EH (cell line): Measurements from ENCODE around the gene DNMBP.
A peak's percentile ranks its signal among the peaks of the same experiment; 100 is the strongest.
"Not testable (repeated sequence)": the region's sequence is repeated elsewhere in the genome, so short reads cannot be mapped to it uniquely, and the experiment has no call there.

Experiments used
- DNase-seq: peaks from one replicate; pipeline ENCODE4 v3.0.0-alpha.2; 2015; ENCODE audit warnings: low read depth

Gene DNMBP

DNA sequence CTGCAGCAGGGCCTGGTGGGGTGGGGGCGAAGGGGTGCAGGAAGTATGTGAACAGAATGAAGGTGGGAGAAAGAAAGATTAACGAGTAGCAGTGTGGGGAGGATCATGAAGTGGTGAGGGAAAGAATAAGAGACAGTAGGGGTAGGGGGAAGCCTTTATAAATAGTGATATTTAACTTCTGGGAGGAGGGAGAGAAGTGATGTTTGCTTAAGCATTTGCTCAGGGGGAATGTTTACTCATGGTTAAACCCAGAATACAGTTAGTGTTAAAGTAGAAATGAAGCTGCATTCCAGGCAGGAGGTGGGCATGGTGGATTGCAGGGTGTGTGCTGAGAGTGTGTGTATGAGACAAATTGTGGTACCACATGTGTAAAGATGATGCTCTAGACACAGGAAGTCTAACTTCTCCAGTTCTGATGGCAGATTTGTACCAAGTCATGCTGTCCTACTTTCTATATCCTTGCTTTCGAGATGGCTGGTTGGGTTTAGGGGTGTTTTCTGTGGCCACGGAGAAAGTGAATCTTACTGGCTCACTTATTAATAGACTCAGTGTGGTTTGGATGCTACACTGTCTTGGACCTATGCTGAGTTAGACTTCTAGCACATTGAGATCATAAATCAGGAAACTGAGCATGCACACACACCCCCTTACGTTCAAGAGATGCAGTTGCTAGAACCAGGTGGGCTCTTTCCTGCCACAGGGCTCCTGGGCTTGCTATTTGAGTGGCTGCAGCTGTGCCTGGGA lies 10.6 kb upstream of the DNMBP start:
- DNase-seq, result no peak

DNA sequence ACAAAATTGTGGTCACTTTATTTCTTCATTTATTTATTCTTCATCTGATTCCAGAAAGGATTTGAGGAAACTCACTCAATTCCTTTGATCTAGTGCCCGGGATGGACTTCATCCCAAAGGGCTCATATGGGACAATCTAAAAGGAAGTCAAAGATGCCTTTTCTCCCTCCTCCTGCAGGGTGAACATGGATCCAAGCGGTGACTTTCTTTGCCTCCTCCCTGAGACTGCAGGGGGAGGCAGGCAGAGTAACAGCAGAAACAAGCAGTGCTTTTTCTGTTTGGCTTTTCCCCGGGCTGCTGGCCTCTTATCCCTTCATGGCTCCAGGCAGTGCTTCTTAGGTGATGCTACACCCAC lies 10.0 kb upstream of the DNMBP start:
- DNase-seq, result no peak

DNA sequence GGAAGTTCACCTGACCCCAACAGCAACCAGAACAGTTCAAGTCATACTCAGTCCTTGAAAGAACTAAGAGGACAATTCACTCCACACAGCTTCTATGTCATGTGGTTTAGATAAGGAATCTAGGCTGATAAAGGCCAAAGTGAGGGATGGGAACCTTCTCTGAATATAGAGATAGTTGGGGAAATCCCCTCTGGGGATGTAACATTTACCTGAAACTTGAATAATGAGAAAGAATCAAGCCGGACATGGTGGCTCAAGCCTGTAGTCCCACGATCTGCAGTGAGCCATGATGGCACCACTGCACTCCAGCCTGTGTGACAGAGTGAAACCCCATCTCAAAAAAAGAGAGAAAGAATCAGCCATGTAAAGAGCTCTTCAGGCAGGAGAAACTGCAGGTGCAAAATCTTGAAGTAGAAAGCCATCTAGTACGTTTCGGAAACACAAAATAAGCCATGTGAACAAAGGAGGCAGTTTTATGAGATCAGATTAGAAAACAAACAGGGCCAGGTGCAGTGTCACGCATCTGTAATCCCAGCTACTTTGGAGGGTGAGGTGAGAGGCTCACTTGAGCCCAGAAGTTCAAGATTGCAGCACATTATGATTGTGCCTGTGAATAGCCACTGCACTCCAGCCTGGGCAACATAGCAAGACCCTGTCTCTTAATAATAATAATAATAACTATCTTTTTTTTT lies 4.5 kb upstream of the DNMBP start:
- DNase-seq, result no peak

DNA sequence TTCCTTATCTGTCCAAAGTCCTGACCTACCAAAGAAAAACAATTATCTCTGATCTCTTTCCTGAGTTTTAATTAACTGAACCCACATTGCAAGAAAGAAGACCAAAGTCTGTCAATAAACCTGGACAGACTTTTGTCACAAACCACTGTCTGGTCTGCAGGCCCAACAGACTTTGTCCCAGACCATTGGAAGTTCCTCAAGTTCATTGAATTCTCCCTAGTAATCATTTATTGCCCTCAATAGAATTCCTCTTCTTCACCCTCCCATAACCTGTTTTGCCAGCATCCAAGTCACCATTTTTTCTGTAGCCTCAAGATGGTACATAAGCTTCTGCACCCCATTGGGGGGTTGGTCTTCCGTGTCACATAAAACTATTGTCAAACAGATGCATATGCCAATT lies 3.9 kb upstream of the DNMBP start:
- no peak for DNase-seq

DNA sequence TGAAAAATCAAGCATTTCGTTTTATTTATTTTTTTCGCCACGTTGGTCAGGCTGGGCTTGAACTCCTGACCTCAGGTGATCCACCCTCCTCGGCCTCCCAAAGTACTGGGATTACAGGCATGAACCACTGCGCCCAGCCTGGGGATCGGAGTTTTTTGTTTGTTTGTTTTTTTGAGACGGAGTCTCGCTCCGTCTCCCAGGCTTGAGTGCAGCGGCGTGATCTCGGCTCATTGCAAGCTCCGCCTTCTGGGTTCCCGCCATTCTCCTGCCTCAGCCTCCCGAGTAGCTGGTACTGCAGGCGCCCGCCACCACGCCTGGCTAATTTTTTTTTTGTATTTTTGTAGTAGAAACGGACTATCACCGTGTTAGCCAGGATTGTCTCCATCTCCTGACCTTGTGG lies 2.2 kb upstream of the DNMBP start:
- not testable (repeated sequence) for DNase-seq

DNA sequence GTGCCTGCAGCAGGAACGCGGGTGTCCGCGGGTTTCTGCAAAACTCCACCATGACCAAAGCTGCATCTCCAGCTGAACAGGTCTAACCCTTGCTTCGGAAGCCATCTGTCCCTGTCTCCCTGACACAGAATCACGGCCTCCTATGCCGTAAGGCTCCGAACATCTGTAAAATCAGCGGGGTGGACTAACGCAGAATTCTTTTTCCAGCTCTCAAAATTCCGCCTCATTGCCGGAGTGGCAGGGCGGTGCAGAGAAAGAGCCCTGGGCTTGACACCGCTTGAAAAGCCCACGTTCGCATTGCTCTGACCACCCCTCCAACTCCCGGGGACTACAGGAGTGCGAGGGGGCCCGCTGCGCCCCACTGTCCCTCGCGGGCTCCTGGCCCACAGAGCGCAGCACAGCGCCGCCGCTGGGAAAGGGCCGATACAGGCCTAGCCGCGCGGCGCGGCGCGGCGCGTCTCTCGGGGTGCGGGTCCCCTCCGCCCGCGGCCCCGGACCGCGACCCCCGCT lies 409 bp downstream of the DNMBP start:
- no peak for DNase-seq

DNA sequence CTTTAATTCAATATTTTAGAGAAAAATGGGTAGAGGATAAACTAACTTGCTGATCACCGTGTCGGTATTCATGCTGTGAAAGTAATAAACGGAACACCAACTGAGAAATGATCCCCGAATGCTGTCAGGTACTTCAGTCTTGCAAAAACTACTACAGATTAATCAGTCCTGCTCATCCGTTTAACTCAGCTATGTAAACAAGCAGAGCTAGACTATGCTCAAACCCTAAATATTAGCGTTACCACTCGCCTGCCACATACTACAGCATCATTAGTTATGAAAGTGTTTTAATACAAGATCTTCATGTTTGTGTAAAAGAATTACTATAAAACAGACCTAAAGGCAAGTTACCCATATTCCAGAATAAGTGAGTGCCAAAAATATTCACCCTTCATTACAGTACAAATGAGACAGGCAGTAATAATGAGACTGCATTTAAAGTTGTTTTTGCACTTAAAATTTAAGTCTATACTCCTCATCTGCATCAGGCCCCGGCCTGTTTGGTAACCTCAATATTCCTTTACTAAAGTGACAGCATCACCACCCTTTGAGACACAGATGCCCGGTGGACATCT lies 952 bp downstream of the DNMBP start:
- peak; percentile 32 for DNase-seq

DNA sequence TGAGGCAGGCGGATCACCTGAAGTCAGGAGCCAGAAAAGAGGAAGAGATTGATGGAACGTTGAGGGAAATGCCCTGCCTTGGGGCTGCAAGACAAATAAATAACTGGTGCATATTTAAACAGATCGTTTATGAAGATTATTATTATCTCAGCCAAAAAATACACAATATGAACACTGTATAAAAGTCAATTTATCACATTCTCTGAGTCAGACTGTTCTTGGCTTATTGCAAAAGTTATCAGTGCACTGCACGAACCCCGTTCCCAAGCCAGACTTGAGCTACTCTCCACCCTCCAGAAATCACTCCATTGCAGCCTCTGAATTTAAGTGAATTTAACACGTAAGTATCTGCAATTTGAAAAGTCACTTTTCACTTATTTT lies 1.6 kb downstream of the DNMBP start:
- peak; percentile 61 for DNase-seq

DNA sequence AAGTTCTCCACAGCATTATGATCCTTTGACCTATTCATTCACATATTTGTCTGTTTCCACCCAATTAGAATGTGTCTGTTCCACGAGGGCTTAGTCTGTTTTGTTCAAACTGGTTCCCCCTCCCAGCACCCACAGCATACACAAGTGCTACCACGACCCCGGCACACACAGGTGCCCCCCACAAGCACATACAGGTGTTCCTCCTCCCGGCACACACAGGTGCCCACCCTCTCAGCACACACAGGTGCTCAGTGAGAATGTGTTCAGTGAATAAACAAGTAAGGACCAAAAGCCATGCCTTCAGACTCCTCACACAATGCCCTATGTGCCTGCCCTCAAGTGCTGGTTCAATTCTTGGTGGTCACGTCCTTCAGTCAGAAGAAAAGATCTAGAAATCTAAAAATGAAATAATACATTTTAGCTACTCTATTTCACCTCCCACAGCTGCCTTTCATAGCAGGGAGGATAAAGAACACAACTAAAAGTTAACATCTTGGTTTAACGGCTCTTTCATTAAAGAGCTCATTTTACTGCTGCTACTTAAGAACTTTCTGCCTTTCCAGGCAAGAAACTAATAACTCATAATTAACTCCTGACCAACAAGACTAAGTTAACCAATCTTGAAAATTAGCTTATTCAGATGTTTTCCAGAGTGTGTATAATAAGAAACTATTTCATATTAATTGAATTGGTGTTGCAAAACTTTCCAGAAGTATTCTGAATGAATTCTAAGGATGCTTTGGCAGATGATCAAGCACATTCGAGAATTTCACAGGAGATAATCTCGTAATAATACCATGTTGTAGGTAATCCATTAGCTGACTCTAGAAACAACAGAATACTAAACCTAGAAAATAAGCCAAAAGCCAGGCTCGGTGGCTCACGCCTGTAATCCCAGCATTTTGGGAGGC lies 2.3 kb downstream of the DNMBP start:
- DNase-seq, result peak; percentile 27

DNA sequence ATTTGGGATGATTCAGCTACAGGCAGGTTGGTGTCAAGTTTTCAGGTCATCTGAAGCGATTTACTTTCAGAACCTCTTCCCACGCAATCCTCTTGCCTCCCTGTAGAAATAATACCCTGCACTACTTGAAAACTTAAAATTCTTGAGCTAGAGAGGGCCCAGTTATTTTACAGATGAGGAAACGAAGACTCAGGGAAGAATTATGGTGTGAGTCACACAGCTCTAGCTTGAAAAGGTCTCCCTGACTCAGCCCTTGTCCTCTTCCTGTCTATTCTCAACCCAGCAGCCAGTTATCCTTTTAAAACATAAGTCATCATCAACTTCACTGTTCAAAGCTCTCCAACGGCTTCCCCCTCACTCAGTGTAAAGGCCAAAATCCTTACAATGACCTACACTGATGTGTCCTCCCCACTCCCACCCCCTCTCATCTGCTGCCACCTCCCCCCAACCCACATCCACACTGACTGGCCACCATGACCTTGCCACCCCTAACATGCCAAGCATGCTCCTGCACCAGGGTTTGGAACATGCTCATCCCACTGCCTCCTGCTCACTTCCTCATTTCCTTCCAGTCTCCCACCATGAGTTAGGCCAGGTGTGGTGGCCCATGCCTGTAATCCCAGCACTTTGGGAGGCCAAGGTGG lies 3.4 kb downstream of the DNMBP start:
- DNase-seq, result peak; percentile 97

DNA sequence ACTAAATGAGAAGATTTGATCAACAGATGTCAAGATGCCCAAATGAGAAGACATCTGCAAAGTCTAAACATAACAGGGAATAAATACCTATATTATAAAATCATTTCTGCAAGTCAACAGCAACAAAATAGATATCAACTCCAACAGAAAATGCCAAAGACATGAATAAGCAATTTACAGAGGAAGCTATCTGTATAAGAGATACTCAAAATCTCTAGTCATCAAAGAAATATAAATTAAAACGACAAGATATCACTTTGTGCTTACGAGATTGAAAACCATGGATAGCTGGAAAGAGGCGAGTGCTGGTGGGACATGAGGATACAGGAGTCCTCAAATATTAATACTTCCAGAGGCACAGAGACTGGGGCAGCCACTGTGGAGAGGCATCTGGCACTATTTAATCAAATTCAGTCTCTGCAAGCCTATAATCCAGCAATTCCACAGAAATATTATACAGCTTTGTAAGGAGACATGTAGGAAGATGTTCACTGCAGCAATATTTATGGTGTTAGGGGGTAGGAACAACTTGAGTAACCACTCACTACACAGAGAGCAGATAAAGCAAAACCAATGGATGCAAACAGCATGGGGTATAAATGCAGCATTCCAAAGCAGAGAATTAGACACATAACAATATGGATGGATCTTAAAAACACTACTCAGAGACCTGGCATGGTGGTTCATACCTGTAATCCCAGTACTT lies 4.8 kb downstream of the DNMBP start:
- peak; percentile 37 for DNase-seq

DNA sequence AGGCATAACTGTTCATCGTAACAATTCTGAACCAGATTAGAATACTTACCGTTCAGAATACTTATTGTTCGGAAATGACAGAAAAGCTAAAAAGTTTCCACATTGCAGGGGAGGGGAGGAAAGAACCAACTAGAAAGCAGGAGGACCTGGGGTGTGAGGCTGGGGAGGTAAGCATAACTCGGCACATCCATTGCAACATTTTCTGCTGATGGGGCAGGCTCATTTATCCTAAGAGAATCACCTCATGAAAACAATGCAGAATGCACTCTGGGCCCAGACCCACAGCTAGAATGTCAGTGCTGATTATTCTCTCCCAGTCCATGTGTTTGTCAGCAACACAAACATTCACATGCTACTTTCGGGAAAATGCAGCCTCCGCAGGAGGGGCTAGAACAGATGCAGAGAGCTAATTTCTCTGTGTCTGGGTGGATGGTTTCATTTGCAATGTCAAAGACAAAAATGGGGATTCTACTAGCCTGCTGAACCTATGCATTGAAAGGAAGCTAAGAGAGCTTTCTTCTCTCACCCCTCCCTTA lies 9.6 kb downstream of the DNMBP start:
- DNase-seq, result no peak

DNA sequence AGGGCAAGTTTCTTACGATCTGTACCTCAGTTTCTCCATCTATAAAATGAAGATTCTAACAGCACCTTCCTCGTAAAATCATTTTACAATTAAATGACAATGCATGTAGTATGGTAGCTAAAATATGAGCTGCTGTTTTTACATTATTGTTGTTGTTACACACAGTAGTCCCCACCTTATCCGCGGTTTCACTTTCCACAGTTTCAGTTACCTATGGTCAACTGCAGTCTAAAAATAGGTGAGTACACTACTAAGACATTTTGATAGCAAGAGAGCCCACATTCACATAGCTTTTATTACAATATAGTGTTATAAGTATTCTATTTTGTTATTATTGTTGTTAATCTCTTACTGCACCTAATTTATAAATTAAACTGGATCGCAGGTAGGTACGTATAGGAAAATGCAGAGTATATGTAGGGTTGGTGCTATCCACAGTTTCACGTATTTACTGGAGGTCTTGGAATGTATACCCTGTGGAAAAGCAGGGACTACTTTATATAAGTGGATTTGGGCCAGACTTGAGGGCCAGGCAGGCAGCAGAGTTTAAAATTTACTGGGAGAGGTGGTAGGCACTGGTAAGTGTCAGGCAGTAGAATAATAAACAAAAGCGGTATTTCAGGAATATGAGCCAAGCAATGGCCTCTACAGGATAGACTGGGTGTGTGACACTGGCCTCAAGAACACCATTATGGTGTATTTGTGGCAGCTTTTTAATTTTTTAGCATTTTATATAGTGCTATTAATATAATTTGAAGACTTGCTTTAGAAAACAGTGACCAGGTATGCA lies 10.2 kb downstream of the DNMBP start:
- DNase-seq, result no peak

DNA sequence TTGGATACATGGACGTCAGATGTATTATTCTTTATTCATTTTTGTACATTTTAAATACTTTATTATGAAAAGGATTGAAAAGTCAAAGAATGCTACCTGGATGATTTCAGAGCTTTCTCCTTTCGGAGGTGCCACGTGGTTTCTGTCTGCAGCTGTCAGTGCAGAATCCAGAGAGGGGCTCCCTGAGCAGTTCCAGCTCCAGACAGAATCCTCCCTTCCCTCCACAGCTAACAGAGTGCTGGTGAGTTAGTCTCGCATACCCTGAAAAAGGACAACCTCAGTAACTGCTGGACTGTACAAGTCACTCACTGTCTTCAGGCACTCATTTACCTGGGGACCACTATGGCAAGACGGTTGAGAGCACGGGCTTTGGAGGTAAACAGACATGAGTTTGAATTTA lies 10.9 kb downstream of the DNMBP start:
- no peak for DNase-seq

DNA sequence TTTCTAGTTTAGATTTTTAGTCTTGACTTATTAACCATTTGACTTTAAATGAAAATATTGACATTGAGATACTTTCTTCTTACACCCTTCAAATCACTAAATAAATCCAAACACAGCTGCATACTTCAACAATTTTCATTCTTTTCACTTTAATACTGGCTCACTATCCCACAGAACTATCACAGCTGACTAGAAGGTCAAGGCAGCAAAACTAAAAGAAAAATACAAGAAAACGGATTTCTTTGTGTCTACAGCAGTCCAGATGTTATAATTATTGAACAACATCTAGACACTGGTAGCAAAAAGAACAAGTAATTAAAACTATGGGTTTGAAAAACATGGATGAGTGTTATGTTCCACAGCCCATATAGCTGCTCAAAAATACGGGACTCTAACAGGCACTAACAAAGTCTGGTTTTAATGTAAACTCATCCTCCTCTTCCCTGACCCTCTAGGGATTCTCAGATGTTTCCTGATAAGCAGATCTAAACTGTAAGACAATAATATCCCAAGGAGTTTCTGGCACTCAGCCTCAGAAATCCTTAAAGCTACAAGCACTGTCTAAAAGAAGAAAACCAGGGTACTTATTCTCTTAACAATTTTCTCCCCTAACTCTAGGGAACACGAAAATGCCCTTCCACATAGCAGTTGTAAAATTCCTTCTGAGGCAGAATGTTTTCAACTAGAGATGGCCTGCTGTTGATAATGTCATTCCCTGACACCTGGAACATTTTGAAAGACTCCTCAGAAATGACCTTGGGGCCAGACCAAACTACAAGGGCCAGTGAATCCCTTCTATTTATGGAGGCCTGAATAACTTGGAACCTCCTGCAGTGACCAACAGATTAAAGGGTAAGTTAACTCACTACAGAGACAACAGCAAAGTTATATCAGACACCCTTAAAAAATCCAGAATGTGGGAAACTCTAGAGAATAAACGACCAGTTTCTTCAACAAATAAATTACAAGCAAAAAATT lies 12.8 kb downstream of the DNMBP start:
- peak; percentile 80 for DNase-seq

DNA sequence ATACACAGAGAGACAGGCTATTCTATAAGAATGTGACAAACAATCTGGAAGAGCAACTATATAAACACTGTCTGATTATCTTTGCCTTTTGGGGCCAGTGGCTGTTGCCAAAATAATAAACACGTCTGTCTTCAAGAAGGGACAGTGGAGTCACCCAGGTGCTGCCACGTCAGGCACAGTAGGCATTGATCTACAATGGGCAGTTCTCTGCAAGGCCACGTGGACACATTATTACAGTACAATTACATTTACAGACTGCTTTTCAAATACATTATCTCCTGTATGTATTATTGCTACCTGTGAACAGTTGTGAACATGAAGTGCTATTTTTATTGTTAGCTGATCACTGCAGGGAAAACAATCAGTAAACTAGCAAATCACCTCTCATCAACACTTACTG lies 14.0 kb downstream of the DNMBP start:
- no peak for DNase-seq

DNA sequence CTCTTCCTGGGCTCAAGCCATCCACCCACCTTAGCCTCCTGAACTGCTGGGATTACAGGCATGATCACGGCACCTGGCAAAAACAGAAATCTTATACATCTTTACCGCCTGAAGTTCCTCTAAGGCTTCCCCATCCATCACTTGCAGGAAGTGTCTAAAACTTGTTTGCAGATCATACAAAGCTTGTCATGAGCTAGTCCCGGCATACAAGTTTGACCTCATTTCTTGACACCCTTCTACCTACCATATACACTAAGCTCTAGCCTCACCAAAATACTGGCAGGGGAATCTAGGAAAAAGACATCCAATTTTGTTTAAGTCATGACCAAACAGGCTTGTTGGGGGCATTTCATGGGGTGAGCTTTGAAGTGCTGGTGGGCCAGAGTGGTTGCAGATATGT lies 14.5 kb downstream of the DNMBP start:
- no peak for DNase-seq

DNA sequence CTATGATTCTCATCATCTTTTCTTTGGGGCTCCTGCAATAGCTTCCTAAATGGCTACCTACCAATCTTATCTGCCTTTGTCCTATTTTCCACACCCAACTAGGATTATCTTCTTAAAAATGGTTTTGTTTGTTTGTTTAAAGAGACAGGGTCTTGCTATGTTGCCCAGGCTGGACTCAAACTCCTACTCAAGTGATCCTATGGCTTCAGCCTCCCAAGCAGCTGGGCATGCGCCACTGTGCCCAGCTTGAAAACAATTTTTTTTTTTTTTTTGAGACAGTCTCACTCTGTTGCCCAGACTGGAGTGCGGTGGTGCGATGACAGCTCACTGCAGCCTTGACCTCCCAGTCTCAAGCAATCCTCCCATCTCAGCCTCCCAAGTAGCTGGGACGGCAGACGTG lies 14.9 kb downstream of the DNMBP start:
- no peak for DNase-seq
